ENCODE data around the gene GMDS.

GMDS gene

DNA sequence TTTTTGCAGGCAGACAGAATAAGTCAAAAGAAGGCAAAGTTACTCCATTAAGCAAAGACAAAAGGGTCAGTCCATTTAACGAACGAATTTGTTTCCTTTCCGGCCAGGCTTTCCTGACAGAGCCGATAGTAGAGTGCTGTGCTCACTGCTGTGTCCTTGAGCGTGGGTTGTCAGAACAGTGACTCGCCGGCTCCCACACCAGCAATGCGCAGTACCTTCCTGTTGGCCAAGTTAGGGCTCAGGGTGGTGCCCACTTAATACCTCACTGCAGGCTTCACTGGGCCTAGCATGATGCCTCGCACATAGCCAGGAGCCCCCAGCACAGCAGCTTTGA is 341.0 kb downstream of the GMDS start:
- no peak overlapping the region for H3K4me3 ChIP-seq (ENCODE audit: low read length)
- no peak for DNase-seq (ENCODE audit: low read depth, low spot score)

DNA sequence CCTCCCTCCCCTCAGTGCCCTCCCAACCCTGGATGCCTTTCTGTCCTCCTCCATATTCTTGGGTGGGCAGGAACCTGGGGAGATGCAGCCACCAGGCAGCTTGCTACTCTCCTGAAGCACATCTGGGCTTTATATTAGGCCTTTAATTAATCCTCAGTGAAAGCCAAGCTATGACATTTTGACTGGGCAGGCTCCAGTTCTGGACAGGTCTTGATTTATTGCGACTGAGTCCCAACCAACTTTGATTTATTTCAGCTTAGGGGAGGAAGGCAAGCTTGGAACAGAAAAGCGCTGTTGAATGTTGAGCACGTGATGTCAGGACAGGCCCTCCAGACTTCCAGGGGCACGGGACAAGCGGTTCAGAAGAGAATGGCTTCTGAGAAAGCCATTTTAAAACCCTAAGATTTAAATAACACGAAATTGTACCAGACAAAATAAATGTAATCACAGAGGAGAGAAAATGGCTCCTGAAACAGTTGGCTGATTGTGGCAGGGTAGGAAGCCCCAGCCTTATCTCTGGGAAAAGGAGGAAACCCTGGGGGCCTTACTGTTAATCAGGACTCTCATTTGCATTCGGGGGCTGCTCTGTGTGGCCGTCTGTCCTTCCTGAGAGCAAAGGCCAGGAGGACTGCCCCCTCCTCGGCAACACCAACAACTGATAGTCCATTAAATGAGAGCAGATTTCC is 341.5 kb downstream of the GMDS start:
- DNase-seq (ENCODE audit: low read depth, low spot score) = no peak

DNA sequence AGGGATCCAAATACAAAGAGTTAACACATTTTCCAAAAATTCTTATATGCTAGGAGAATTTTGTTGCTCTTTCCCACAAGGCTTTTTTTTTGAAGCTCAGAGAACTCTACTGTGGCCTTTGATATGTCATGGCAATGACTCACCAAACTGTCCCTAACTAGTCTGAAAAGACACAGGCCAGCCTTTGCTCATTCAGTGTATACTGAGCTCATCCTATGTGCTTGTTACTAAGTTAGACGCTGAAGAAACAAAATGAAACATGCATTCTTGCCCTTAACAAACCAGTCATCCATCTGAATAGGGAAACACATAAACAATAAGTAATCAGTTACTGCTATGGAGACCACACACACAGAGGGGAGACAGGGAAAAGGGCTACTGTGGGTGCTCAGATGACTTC is 343.8 kb downstream of the GMDS start:
- no peak for DNase-seq (ENCODE audit: low read depth, low spot score)
- H3K4me3 ChIP-seq (ENCODE audit: low read length) = no peak overlapping the region

More for the DNA sequence above, 341.5 kb downstream of the GMDS start:
- H3K4me3 ChIP-seq (ENCODE audit: low read length) = no peak overlapping the region

DNA sequence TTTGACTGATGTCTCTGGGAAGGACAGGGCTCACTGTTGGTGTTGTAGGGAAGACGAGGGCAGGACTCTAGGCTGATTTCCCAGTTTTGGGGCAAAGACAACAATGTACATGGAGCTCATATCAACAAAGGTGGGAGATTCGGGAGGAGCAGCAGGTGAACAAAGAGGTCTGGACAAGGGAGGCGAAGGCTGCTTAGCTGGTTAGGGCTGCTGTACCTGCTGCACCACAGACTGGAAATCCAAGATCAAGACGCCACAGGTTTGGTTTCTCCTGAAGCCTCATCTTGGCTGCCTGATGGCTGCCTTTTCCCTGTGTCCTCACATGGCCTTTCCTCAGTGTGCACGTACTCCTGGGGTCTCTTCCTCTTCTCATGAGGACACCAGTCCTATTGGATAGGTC is 348.5 kb downstream of the GMDS start:
- no peak overlapping the region for H3K4me3 ChIP-seq (ENCODE audit: low read length)
- no peak for DNase-seq (ENCODE audit: low read depth, low spot score)

DNA sequence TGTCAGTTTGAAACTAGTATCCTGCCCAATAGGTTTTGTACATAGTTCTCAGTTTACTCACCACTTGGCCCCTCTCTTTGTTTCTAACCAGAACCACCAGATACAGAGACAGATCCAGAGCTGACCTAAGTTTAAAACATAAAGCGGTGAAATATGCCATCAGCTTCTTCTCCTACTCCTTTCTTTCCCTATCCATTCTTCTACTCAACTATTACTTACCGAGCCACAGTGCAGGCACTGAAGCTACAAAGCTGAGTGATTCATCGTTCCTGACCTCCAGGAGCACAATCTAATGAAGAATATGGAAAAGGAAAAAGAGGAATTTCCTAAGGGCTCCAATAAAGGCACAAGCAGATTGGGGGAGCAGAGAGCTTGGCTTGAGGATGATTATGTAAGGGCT is 349.7 kb downstream of the GMDS start:
- no peak overlapping the region for H3K4me3 ChIP-seq (ENCODE audit: low read length)
- no peak for DNase-seq (ENCODE audit: low read depth, low spot score)

DNA sequence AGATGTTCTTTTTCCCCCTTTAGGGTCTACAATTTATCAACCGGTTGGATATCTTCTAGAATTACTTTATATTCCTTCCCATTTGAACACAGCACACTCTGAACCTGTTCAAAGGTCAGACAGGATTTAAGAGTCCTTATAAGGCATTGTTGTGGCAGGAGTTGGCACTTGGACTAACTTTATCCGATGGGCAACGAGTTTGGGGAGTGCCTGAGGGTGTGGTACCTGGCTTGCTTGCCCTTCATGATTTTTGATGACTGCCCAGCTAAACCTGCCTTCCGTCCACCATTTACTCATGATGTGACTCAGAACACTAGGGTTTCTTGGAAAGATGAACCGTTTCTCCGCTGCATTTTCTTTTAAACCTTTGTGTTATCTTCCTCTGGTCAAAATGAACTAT is 350.5 kb downstream of the GMDS start:
- H3K4me3 ChIP-seq (ENCODE audit: low read length) = no peak overlapping the region
- no peak for DNase-seq (ENCODE audit: low read depth, low spot score)

DNA sequence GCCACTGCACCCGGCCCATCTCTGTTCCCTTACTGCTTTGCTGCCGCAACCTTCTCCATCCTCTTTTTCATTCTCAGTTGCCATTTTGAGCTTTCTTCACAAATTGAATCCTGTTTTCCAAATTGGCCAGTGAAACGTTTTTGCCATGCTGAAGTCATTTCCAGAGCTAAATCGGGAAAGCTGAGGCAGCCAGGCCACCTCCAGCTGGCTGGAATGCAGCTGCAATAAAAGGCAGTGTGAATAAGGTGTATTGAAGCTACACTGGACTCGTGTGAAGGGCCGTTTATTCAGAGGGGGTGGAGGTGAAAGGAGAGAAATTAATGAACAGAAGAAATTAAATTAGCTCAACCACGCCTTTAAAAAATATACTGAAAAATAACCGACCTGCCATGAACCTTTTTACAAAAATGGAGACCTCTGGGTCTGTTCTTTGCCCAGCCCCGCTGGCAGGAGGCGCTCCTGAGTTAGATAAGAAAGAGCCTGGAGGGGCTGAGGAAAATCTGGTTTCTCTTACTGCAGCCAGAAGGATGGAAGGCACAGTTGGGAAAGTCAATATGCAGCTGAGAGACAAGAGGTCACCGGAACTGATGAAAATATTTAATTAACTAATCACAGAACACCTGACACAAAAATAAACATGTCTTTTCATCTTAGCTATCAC is 351.8 kb downstream of the GMDS start:
- no peak overlapping the region for H3K4me3 ChIP-seq (ENCODE audit: low read length)
- no peak for DNase-seq (ENCODE audit: low read depth, low spot score)

DNA sequence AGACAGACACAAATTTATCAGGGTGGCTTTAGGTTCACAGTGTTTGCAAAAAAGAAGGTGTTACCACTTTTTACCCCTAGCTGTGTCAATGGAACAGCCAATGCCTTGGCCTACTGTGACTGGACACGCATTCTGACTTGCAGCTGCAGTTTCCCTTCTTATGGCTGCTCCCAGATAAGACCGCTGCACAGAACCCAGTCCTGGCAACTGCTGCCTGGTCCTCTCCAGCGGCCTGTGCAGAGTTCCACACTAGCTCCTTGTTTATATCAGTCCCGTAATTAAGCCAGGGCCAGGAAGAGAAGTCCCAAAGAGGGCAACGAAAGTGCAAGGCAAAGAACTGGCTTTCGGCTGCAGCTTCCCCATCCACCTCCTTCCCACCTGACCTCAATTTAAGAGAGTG is 352.7 kb downstream of the GMDS start:
- H3K4me3 ChIP-seq (ENCODE audit: low read length) = no peak overlapping the region
- no peak for DNase-seq (ENCODE audit: low read depth, low spot score)

DNA sequence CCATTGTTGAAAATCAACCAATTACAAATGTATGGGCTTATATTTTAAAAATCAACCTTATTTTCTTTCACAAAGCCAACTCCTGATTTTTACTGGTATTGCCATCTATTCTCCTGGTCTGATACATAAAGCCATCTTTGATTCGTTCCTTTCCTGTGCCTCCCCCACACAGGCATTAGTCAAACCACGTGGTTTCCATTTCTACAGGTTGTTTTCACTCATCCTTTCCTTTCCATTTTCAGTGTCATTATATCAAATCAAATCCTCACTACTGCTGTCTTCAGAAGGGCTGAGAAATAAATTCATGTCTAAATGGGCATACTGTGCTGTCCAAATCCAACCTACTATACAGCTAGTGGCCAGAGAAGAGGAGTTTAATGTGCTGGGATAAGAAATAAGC is 354.4 kb downstream of the GMDS start:
- no peak overlapping the region for H3K4me3 ChIP-seq (ENCODE audit: low read length)
- no peak for DNase-seq (ENCODE audit: low read depth, low spot score)

DNA sequence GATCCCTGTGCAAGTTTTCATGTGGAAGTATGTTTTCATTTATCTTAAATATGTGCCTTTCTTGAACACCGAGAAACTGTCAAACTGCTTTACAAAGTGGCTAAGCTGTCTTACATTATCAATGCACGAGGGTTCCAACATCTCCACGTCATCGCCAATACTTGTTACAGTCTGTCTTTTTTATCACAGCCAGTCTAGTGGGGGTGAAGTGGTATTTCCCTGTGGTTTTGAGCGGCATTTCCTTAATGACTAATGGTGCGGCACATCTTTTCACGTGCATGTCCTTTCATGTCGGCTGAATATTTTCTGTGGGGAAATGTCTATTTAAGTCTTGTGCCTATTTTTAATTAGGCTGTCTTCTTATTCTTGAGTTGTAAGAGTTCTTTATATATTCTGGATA is 355.3 kb downstream of the GMDS start:
- DNase-seq (ENCODE audit: low read depth, low spot score) = no peak
- no peak overlapping the region for H3K4me3 ChIP-seq (ENCODE audit: low read length)

DNA sequence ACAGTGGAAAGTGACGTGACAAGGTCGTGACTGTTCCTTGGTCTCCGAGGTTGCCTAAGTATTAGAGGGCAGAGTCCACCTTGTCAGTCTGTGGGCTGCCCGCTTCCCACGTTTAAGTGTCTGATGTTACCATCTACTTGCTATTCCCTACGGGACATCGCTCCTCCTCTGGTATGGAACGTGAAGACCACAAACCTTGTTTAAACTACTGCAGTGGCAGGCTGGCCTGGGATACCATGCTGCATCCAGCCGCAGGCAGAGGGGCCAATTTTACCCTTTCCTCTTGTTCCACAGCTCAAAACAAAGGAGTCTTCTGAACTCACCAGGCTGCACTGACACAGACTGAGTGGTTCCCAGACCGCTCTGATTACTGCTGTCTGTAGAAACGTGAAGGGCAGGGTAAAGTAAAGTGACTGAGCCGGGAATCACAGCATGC is 359.8 kb downstream of the GMDS start:
- DNase-seq (ENCODE audit: low read depth, low spot score) = no peak
- H3K4me3 ChIP-seq (ENCODE audit: low read length) = no peak overlapping the region

DNA sequence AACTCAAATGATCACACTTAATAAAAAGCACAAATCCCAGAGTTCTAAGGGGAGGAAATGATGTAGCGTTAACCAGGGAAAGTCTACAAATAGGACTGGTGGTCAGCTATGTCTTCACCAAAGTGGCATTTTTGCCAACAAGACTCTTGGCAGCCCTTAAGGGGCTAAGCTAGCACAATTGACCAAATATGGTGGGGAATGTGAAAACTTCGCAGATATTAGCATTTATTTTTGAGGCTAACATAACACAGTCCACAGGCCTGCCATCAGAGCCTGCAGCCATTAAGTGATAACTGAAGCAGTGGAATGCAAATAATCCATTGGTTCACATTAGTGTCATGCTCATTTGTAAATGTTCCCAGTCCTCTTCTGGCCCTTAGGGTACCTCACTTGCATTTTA is 361.1 kb downstream of the GMDS start:
- no peak overlapping the region for H3K4me3 ChIP-seq (ENCODE audit: low read length)
- no peak for DNase-seq (ENCODE audit: low read depth, low spot score)

DNA sequence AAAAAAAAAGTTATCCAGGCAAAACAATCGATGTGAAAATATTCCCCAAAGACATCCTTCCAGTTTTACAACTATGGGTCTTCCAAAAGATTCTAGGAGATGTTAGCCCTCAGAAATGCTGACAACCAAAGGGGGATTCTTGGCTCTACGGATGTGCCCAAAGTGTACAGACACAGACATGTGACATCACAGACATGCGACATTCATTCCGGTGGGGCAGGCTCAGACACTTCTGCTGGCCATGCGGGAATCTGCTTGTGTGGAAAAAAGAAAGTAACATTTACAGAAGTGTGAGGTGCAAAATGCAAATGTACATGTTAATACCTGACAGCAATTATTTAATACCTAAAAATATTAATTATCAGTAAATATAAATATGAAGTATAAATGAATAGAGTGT is 367.1 kb downstream of the GMDS start:
- H3K4me3 ChIP-seq (ENCODE audit: low read length) = no peak overlapping the region
- DNase-seq (ENCODE audit: low read depth, low spot score) = no peak

DNA sequence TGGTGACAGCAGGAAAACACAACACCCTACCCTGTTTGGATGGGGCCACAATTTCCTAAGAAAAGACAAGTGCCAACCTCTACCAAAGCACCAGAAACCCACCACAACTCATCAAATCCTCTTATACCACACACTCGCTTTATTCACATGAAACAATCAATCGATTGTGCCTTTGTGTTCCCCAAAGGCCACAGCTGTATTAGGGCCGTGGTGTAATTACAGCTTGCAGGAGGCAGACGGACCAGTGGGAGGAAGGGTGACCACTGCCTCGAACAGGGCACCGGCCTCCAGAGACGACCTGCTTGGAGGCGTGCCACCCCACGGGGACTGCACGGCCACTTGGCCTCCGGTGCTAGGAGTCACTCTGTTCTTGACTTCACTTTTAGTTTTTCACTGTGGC is 371.6 kb downstream of the GMDS start:
- H3K4me3 ChIP-seq (ENCODE audit: low read length) = no peak overlapping the region
- DNase-seq (ENCODE audit: low read depth, low spot score) = no peak

DNA sequence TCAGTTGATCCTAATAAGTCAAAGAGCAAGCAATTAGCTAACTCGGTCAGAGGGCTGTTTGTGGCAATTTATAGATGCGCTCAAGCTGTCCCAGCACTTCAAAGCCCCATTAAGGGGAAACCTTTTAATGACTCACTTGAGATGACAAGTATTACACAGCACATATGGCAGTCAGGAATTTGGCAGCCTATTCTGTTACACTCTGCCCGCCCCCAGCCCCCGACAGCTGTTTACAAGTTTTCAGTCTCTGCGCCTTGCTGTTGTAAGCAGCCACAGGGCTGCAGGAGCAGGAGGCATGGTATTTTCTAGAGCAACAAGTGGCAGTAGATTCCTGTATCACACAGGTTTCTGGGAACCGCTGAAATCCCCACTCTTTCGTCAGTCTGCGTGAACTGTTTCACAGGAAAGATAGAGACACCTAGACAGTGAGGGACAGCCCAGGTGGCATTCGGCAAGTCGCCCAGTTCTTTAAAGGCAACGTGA is 372.7 kb downstream of the GMDS start:
- no peak overlapping the region for H3K4me3 ChIP-seq (ENCODE audit: low read length)
- DNase-seq (ENCODE audit: low read depth, low spot score) = no peak

DNA sequence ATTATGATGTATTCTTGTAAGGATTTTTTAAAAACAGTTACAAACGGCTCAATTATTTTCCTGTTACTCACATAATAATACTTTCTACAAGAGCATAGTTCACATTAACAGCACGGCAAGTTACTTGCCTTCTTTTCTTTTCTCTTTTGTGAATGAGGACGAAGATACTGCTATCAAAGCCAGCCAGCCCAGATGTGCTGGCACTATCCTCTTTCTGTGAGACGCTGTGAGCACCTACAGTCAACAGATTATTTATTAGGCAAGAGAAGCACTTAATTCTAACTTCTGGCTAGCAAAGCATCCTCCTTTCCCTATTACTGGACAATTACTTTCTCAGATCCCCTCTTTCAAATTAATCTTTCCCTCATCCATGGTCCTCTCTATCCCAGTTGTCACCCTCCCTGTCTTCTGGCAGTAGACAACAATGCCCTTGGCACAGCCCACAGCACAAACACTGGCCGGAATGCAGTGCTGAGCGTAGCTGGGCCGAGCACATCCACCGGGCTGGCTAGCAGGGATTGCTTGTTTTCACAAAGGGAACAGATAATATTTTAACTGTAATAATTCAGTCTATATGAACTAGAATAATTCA is 373.6 kb downstream of the GMDS start:
- no peak for DNase-seq (ENCODE audit: low read depth, low spot score)
- no peak overlapping the region for H3K4me3 ChIP-seq (ENCODE audit: low read length)

DNA sequence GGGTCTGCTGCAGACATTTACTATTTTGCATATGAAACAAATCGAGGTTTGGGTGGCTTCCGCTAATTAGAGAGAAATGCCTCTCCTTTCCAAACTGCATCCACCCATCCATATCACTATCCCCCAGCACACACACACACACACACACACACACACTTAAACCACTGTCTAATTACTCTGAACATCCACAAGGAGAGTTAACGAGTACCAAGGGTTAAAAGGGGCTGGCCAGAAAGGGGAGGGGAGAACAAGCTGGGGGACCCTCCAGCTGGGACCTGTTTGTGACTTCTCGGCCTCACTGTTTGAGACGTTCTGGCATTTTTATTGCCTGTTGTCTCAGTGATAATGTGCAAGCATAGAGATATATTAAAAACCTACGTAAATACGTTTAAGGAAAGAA is 374.5 kb downstream of the GMDS start:
- no peak overlapping the region for H3K4me3 ChIP-seq (ENCODE audit: low read length)
- DNase-seq (ENCODE audit: low read depth, low spot score) = no peak

DNA sequence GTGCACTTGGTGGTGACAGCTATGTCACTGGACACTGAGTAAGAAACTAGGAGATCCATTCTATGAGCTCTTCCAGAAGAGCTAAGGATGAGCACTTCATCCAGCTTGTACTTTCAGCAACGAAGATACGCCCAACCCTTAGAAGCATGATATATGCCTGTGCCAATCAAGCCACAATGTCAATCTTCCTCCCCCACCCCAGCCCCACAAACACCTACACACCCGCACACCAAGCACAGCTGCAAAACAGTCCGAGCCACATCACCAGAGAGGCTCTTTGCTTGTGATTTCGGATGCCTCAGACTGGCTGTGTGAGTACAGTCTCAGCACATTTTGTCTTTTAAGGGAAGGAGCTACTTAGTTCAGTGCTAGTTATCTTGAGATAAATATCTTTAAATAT is 375.2 kb downstream of the GMDS start:
- DNase-seq (ENCODE audit: low read depth, low spot score) = no peak

DNA sequence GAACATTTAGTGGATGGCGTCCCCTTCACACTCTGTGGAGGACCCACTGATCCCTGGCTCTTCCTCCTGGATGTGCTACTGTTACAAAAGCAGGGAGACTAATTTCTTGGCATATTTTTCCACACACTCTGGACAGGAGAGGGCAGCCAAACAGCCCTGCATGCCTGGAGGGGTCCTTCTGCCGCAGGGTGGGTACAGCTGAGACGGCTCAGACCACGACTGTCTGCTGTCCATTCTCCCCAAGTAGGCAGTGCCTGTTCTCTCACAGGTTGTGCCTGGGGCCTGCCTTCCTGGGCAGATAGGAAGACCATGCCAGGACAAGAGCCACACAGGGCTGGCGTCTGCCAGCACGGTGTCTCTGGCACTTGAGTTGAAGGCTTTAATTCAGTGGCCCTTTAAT is 375.6 kb downstream of the GMDS start:
- no peak overlapping the region for H3K4me3 ChIP-seq (ENCODE audit: low read length)
- no peak for DNase-seq (ENCODE audit: low read depth, low spot score)

More for the DNA sequence above, 375.2 kb downstream of the GMDS start:
- no peak overlapping the region for H3K4me3 ChIP-seq (ENCODE audit: low read length)

DNA sequence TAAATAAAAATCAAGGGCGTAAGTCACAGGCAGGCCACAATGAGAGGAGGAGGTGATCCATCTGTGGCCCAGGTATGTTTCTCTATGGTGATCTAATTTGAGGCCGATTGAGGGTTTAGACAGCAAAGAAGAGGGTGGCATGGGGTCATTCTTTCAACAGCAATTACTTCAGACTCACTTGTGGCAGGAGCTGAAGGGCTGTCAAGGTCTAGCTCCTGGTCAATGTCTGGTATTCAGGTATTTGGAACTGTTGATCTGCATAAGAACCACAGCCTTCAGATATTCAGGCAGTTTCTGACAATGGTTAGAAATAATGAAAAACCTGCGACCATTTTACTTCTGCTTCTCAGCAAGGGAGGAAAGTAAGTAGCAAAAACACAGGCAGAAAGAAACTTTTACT is 376.1 kb downstream of the GMDS start:
- no peak for DNase-seq (ENCODE audit: low read depth, low spot score)
- no peak overlapping the region for H3K4me3 ChIP-seq (ENCODE audit: low read length)
